Neural crest cell (in vitro differentiated cells): ENCODE measurements around the gene CENPA. TPM values are rescaled to one million over a fixed set of nuclear protein-coding genes. Genes with fewer than 3 reads are reported as not detected.

Source experiments
- DNase-seq: peaks from one replicate; pipeline ENCODE4 v3.0.0; 2021; ENCODE audit warnings: low read depth, mixed read lengths, low spot score
- H3K27ac Mint-ChIP-seq: one replicate; pipeline ENCODE4 v1.8.0; 2021; ENCODE audit warnings: mild to moderate bottlenecking, mixed read lengths; ENCODE audit not compliant: unreplicated experiment
- H3K27me3 Mint-ChIP-seq: 2 replicates; pipeline ENCODE4 v1.8.0; 2021; ENCODE audit warnings: low read depth, mild to moderate bottlenecking, mixed read lengths
- H3K36me3 Mint-ChIP-seq: 2 replicates; pipeline ENCODE4 v1.8.0; 2021; ENCODE audit warnings: low read depth, mild to moderate bottlenecking, mixed read lengths
- H3K4me1 Mint-ChIP-seq: 2 replicates; pipeline ENCODE4 v1.8.0; 2021; ENCODE audit warnings: mixed read lengths
- H3K4me3 Mint-ChIP-seq: one replicate; pipeline ENCODE4 v1.8.0; 2021; ENCODE audit warnings: mild to moderate bottlenecking, mixed read lengths
- H3K9me3 Mint-ChIP-seq: 2 replicates; pipeline ENCODE4 v1.8.0; 2021; ENCODE audit warnings: mixed read lengths
- CTCF ChIP-seq: fragments of 200-600 bp; sonication (generic); conservative IDR thresholded peaks from 2 replicates; pipeline ENCODE4 v1.5.0; 2021; ENCODE audit warnings: antibody characterized with exemption, mild to moderate bottlenecking
- total RNA-seq: library from RNA; stranded (reverse); gene quantifications from 2 replicates; pipeline ENCODE4 v1.2.1, GENCODE V29; 2021

The CENPA gene
- total RNA-seq, 1 donor from 2014 or later: 34.5 TPM

- peaks cover 17% of the 10 kb centered on the region for H3K4me1 Mint-ChIP-seq
- H3K36me3 Mint-ChIP-seq: no peaks in the 10 kb centered on the region
- no peak overlapping the region for H3K27ac Mint-ChIP-seq
- TF ChIP-seq CTCF: no peak
- H3K4me3 Mint-ChIP-seq: no peak overlapping the region
- no peak for DNase-seq
- H3K9me3 Mint-ChIP-seq: no peaks in the 10 kb centered on the region
- H3K27me3 Mint-ChIP-seq: no peaks in the 10 kb centered on the region
These were observed 45.0 kb upstream of the CENPA start for GRCh38 chr2:26740890-26741302.

- no peak for TF ChIP-seq CTCF
- H3K4me3 Mint-ChIP-seq: no peak overlapping the region
- H3K4me1 Mint-ChIP-seq: peaks cover 6% of the 10 kb centered on the region
- H3K27me3 Mint-ChIP-seq: no peaks in the 10 kb centered on the region
- no peak overlapping the region for H3K27ac Mint-ChIP-seq
- no peak for DNase-seq
- H3K9me3 Mint-ChIP-seq: no peaks in the 10 kb centered on the region
- H3K36me3 Mint-ChIP-seq: no peaks in the 10 kb centered on the region
These were observed 43.6 kb upstream of the CENPA start for GRCh38 chr2:26742048-26742770.

- Mint-ChIP-seq H3K4me3 (no peak overlapping the region), H3K36me3 (no peaks in the 10 kb centered on the region), H3K27ac (no peak overlapping the region), H3K27me3 (no peaks in the 10 kb centered on the region), H3K4me1 (peaks cover 4% of the 10 kb centered on the region), H3K9me3 (no peaks in the 10 kb centered on the region)
- TF ChIP-seq CTCF: no peak
- no peak for DNase-seq
These were observed 42.0 kb upstream of the CENPA start for GRCh38 chr2:26743852-26744251.

- Mint-ChIP-seq H3K27me3 (no peaks in the 10 kb centered on the region), H3K4me1 (peaks cover 7% of the 10 kb centered on the region), H3K36me3 (no peaks in the 10 kb centered on the region), H3K27ac (no peak overlapping the region), H3K9me3 (no peaks in the 10 kb centered on the region), H3K4me3 (no peak overlapping the region)
- no peak for TF ChIP-seq CTCF
- no peak for DNase-seq
These were observed 40.9 kb upstream of the CENPA start for GRCh38 chr2:26744953-26745352.

- peak; percentile 96 for TF ChIP-seq CTCF
These were observed 40.1 kb upstream of the CENPA start for GRCh38 chr2:26745609-26746327.

More at GRCh38 chr2:26745609-26746327, 40.1 kb upstream of the CENPA start:
- H3K4me3 Mint-ChIP-seq: no peak overlapping the region
- no peaks in the 10 kb centered on the region for H3K36me3 Mint-ChIP-seq
- H3K27ac Mint-ChIP-seq: no peak overlapping the region
- H3K9me3 Mint-ChIP-seq: no peaks in the 10 kb centered on the region
- H3K27me3 Mint-ChIP-seq: no peaks in the 10 kb centered on the region
- DNase-seq: peak; percentile 94
- H3K4me1 Mint-ChIP-seq: peaks cover 13% of the 10 kb centered on the region
